H1 (cell line): Measurements from ENCODE around the gene AKAP12. TPM values are rescaled to one million over a fixed set of nuclear protein-coding genes. Genes with fewer than 3 reads are reported as not detected.

ENCODE experiments used
- CTCF ChIA-PET: fragments of 300-600 bp; sonication (Branson Sonifier 250); formaldehyde crosslinking; loops from one replicate; lab custom pipeline; 2021; ENCODE audit not compliant: partially characterized antibody; lab: Charles Lee
- POLR2A ChIA-PET: fragments of 300-600 bp; sonication (Branson Sonifier 250); formaldehyde crosslinking; loops from one replicate; lab custom pipeline; 2021; ENCODE audit warnings: inconsistent platforms; ENCODE audit not compliant: partially characterized antibody; lab: Charles Lee
- DNase-seq, 2 experiments: peaks; one replicate each; pipeline versions ENCODE4 v3.0.0 to v3.0.0-alpha.2; 2010 to 2022; ENCODE audit warnings: low spot score in 2 of 2, low read depth in 1 of 2, mixed read lengths in 1 of 2
- FAIRE-seq: peaks from 2 replicates; lab custom pipeline; 2011; peaks lifted over from hg19 to GRCh38; lab: Jason Lieb, UNC
- H2AFZ ChIP-seq: 2 replicates; pipeline ENCODE4 v1.8.1; 2012; ENCODE audit warnings: low read length, inconsistent platforms
- H2AK5ac ChIP-seq: 2 replicates; pipeline ENCODE4 v1.6.1; 2013; ENCODE audit warnings: low read depth, low read length
- H2BK120ac ChIP-seq: replicated peaks from 2 replicates; pipeline ENCODE3; 2013; ENCODE audit warnings: low read depth, low read length, inconsistent platforms
- H2BK12ac ChIP-seq: 2 replicates; pipeline ENCODE4 v1.6.1; 2013; ENCODE audit warnings: low read depth, low read length
- H2BK15ac ChIP-seq: 2 replicates; pipeline ENCODE4 v1.6.1; 2013; ENCODE audit warnings: low read length
- H2BK20ac ChIP-seq: 2 replicates; pipeline ENCODE4 v1.6.1; 2013; ENCODE audit warnings: low read length
- H2BK5ac ChIP-seq: 2 replicates; pipeline ENCODE4 v1.6.1; 2013; ENCODE audit warnings: low read depth, low read length
- H3K14ac ChIP-seq: 2 replicates; pipeline ENCODE4 v1.6.1; 2013; ENCODE audit warnings: inconsistent platforms; ENCODE audit not compliant: insufficient read length
- H3K18ac ChIP-seq: 2 replicates; pipeline ENCODE4 v1.6.1; 2013; ENCODE audit warnings: low read length; ENCODE audit errors: extremely low read depth
- H3K23ac ChIP-seq: 2 replicates; pipeline ENCODE4 v1.6.1; 2013; ENCODE audit warnings: inconsistent platforms; ENCODE audit not compliant: insufficient read length
- H3K23me2 ChIP-seq: 2 replicates; pipeline ENCODE4 v1.6.1; 2013; ENCODE audit warnings: low read depth, low read length
- H3K27ac ChIP-seq: 2 replicates; pipeline ENCODE4 v1.6.1; 2011; ENCODE audit warnings: low read depth, low read length, inconsistent platforms
- H3K27me3 ChIP-seq, 4 experiments: replicated peaks in 1 of 4; 1 replicate in 1 of 4; 2 replicates in 3 of 4; pipeline versions ENCODE4 v1.6.1 to v1.8.1; 2011 to 2013; ENCODE audit warnings: low read length in 3 of 4, mild to moderate bottlenecking in 3 of 4, inconsistent platforms in 2 of 4, mixed read lengths in 2 of 4, moderate library complexity in 1 of 4; ENCODE audit not compliant: control insufficient read depth in 3 of 4, insufficient read depth in 3 of 4; ENCODE audit errors: extremely low read depth in 1 of 4
- H3K36me3 ChIP-seq, 4 experiments: 2 replicates each; pipeline versions ENCODE4 v1.6.1 to v1.8.1; 2011 to 2013; ENCODE audit warnings: mild to moderate bottlenecking in 4 of 4, low read length in 3 of 4, moderate library complexity in 2 of 4, control low read depth in 1 of 4, inconsistent platforms in 1 of 4; ENCODE audit not compliant: insufficient read depth in 4 of 4, control insufficient read depth in 2 of 4
- H3K4ac ChIP-seq: replicated peaks from 2 replicates; pipeline ENCODE3; 2013; ENCODE audit warnings: low read length, low read depth, mixed read lengths, inconsistent platforms; ENCODE audit not compliant: insufficient read length
- H3K4me1 ChIP-seq, 4 experiments: replicated peaks in 1 of 4; 1 replicate in 1 of 4; 2 replicates in 3 of 4; pipeline versions ENCODE4 v1.6.1 to v1.8.1; 2011 to 2013; ENCODE audit warnings: low read length in 3 of 4, inconsistent platforms in 2 of 4, mixed read lengths in 1 of 4; ENCODE audit not compliant: insufficient read depth in 4 of 4, control insufficient read depth in 3 of 4
- H3K4me2 ChIP-seq, 2 experiments: 2 replicates each; pipeline versions ENCODE4 v1.6.1 to v1.8.1; 2011 to 2013; ENCODE audit warnings: low read depth in 2 of 2, low read length in 2 of 2, control low read depth in 1 of 2, inconsistent platforms in 1 of 2, mild to moderate bottlenecking in 1 of 2; ENCODE audit not compliant: insufficient read depth in 1 of 2
- H3K4me3 ChIP-seq, 4 experiments: fragments of 200-600, 300-600 bp in 1 of 4; sonication (generic), shearing (Covaris generic), sonication (Bioruptor Twin) in 1 of 4; 2 replicates each; pipeline versions ENCODE4 v1.5.1 to v1.8.1; 2011 to 2016; ENCODE audit warnings: low read length in 4 of 4, low read depth in 3 of 4, control low read depth in 2 of 4, inconsistent platforms in 2 of 4, mild to moderate bottlenecking in 2 of 4, mixed read lengths in 1 of 4, moderate library complexity in 1 of 4; ENCODE audit not compliant: insufficient read depth in 2 of 4; ENCODE audit errors: extremely low read depth in 1 of 4
- H3K56ac ChIP-seq: replicated peaks from 2 replicates; pipeline ENCODE3; 2013; ENCODE audit warnings: low read depth, mild to moderate bottlenecking, mixed read lengths, low read length, inconsistent platforms; ENCODE audit not compliant: insufficient read length
- H3K79me1 ChIP-seq: 2 replicates; pipeline ENCODE4 v1.6.1; 2013; ENCODE audit warnings: low read depth, low read length, control low read depth
- H3K79me2 ChIP-seq, 2 experiments: 2 replicates each; pipeline versions ENCODE4 v1.6.1 to v1.8.1; 2012 to 2013; ENCODE audit warnings: low read length in 2 of 2, mild to moderate bottlenecking in 2 of 2, inconsistent platforms in 1 of 2; ENCODE audit not compliant: insufficient read depth in 2 of 2, control insufficient read depth in 1 of 2
- H3K9ac ChIP-seq, 4 experiments: replicated peaks in 1 of 4; 1 replicate in 1 of 4; 2 replicates in 3 of 4; pipeline versions ENCODE4 v1.6.1 to v1.8.1; 2011 to 2013; ENCODE audit warnings: low read depth in 3 of 4, low read length in 3 of 4, control low read depth in 2 of 4, mild to moderate bottlenecking in 2 of 4, moderate library complexity in 2 of 4, inconsistent platforms in 1 of 4; ENCODE audit errors: extremely low read depth in 1 of 4
- H3K9me3 ChIP-seq, 2 experiments: 2 replicates each; pipeline versions ENCODE4 v1.6.1 to v1.8.1; 2012 to 2013; ENCODE audit warnings: mild to moderate bottlenecking in 2 of 2, moderate library complexity in 2 of 2, control low read depth in 1 of 2, inconsistent platforms in 1 of 2, low read depth in 1 of 2, low read length in 1 of 2, mixed read lengths in 1 of 2; ENCODE audit not compliant: insufficient read depth in 2 of 2
- H4K20me1 ChIP-seq, 2 experiments: replicated peaks in 1 of 2; 2 replicates each; pipeline versions ENCODE3 to v1.8.1; 2011 to 2013; ENCODE audit warnings: inconsistent platforms in 2 of 2, low read length in 2 of 2, mild to moderate bottlenecking in 1 of 2; ENCODE audit not compliant: insufficient read depth in 2 of 2, control insufficient read depth in 1 of 2
- H4K5ac ChIP-seq: 2 replicates; pipeline ENCODE4 v1.6.1; 2013; ENCODE audit warnings: low read length, low read depth, mixed read lengths, inconsistent platforms; ENCODE audit not compliant: insufficient read length
- H4K8ac ChIP-seq: 2 replicates; pipeline ENCODE4 v1.8.0; 2013; ENCODE audit warnings: mild to moderate bottlenecking, moderate library complexity, low read length, inconsistent platforms; ENCODE audit not compliant: insufficient read depth; ENCODE audit errors: extremely low read depth
- H4K91ac ChIP-seq: replicated peaks from 2 replicates; pipeline ENCODE3; 2013; ENCODE audit warnings: low read length, mixed read lengths, inconsistent platforms; ENCODE audit not compliant: insufficient read length
- CHD1 ChIP-seq: IDR thresholded peaks from 2 replicates; pipeline ENCODE4 v1.6.1; 2012; ENCODE audit warnings: low read depth, low read length, improper control_type of control experiment
- HDAC6 ChIP-seq: IDR thresholded peaks from one replicate; pipeline ENCODE4 v1.7.1; 2012; ENCODE audit warnings: low read depth, mild to moderate bottlenecking, inconsistent platforms, low read length, moderate library complexity
- NRF1 ChIP-seq: IDR thresholded peaks from 2 replicates; pipeline ENCODE4 v1.6.1; 2011; ENCODE audit warnings: mild to moderate bottlenecking, low read depth, low read length, improper control_type of control experiment
- RFX5 ChIP-seq: IDR thresholded peaks from 2 replicates; pipeline ENCODE4 v1.6.1; 2011; ENCODE audit warnings: low read depth, low read length, improper control_type of control experiment, borderline replicate concordance
- SIN3A ChIP-seq, 2 experiments: IDR thresholded peaks in 1 of 2; conservative IDR thresholded peaks in 1 of 2; 2 replicates each; pipeline ENCODE4 v1.6.1; 2011 to 2012; ENCODE audit warnings: low read length in 2 of 2, improper control_type of control experiment in 1 of 2, low read depth in 1 of 2, mild to moderate bottlenecking in 1 of 2
- WGBS, 2 experiments: shearing (Covaris generic) in 1 of 2; methylation state at CpG; one replicate each; pipeline versions ENCODE4 v1.1.6 to v1.1.7; 2013 to 2015; ENCODE audit warnings: low lambda C conversion rate in 2 of 2, mixed read lengths in 2 of 2, inconsistent platforms in 1 of 2, low coverage in 1 of 2, missing lambda C conversion rate in 1 of 2; ENCODE audit not compliant: insufficient replicate concordance in 2 of 2, insufficient coverage in 1 of 2, insufficient read length in 1 of 2; ENCODE audit errors: extremely low coverage in 1 of 2, missing lambda C conversion rate in 1 of 2; 5-methylcytosine and 5-hydroxymethylcytosine counted together
- polyA plus RNA-seq, 7 experiments: library from polyadenylated mRNA; depleted of rRNA in 3 of 7; stranded (reverse) in 5 of 7; unstranded in 2 of 7; fragments of >200 nt in 5 of 7; fragments of 200-250 nt in 2 of 7; gene quantifications; 1 replicate in 5 of 7; 2 replicates in 1 of 7; 4 replicates in 1 of 7; pipeline versions ENCODE4 v1.2.1 to v1.2.3, GENCODE V29; 2011 to 2013; ENCODE audit warnings: missing spikeins in 2 of 7, mixed read lengths in 2 of 7
- total RNA-seq: library from RNA; stranded (reverse); fragmentation: NEBNext Ultra II Directional; extraction: Animal tissue kit (Norgen Biotek cat#: 25700); gene quantifications from 2 replicates; pipeline ENCODE4 v1.2.1, GENCODE V29; 2021

Gene AKAP12
- total and polyA plus RNA-seq, 2 of the 8 experiments (the other 6 are each of a cell fraction or from before 2014, with no cell fraction given), result 14.6 to 79.2 TPM

DNA sequence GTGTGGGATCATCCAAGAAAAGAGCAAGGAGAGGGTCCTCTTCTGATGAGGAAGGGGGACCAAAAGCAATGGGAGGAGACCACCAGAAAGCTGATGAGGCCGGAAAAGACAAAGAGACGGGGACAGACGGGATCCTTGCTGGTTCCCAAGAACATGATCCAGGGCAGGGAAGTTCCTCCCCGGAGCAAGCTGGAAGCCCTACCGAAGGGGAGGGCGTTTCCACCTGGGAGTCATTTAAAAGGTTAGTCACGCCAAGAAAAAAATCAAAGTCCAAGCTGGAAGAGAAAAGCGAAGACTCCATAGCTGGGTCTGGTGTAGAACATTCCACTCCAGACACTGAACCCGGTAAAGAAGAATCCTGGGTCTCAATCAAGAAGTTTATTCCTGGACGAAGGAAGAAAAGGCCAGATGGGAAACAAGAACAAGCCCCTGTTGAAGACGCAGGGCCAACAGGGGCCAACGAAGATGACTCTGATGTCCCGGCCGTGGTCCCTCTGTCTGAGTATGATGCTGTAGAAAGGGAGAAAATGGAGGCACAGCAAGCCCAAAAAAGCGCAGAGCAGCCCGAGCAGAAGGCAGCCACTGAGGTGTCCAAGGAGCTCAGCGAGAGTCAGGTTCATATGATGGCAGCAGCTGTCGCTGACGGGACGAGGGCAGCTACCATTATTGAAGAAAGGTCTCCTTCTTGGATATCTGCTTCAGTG, 110.8 kb downstream of the AKAP12 start:
- no peak overlapping the region for H4K5ac ChIP-seq
- H2BK120ac ChIP-seq, result no peak overlapping the region
- no peak for TF ChIP-seq NRF1
- no peak for TF ChIP-seq RFX5
- TF ChIP-seq HDAC6, result no peak
- no peak for TF ChIP-seq CHD1
- no peak for TF ChIP-seq SIN3A (conservative IDR thresholded peaks at IDR 0.05 in 1 of 2, IDR thresholded peaks at IDR 0.05 in 1 of 2; ENCODE audit: low read depth in 1 of 2, low read length in 2 of 2)
- no peak overlapping the region for H2BK15ac ChIP-seq
- no peaks in the 10 kb centered on the region for H3K27me3 ChIP-seq
- no peaks in the 10 kb centered on the region; the same call in 1 of the 2 replicates for H3K23me2 ChIP-seq
- H3K56ac ChIP-seq, result no peak overlapping the region
- no peak overlapping the region for H3K4me3 ChIP-seq
- DNase-seq (no peak), FAIRE-seq (no peak)
- H3K36me3 ChIP-seq, result no peaks in the 10 kb centered on the region
- no peak overlapping the region for H3K14ac ChIP-seq
- POLR2A ChIA-PET, result interaction anchor here (0.9 kb wide), 1 partner anchor 39 kb away, joined by 3 read pairs; no protein-coding TSS in a partner anchor
- no peak overlapping the region for H4K91ac ChIP-seq
- CTCF ChIA-PET, result interaction anchor here (0.9 to 1.0 kb wide), 4 partner anchors 20 to 336 kb away, joined by 3 read pairs; no protein-coding TSS in a partner anchor
- H2BK20ac ChIP-seq, result no peak overlapping the region
- H3K9me3 ChIP-seq, result no peaks in the 10 kb centered on the region
- H3K23ac ChIP-seq, result no peak overlapping the region
- H3K4ac ChIP-seq, result no peak overlapping the region
- H3K18ac ChIP-seq, result no peak overlapping the region
- no peaks in the 10 kb centered on the region for H3K79me1 ChIP-seq
- no peak overlapping the region for H2BK12ac ChIP-seq
- H3K4me2 ChIP-seq, result no peak overlapping the region
- H2AK5ac ChIP-seq, result no peak overlapping the region
- 93% methylated on average over 20 of the region's 20 CpGs; no CpG with 5 or more reads in 1 of the 2 experiments for WGBS, 2 experiments
- H4K20me1 ChIP-seq, result peaks cover 0 to 2% of the 10 kb centered on the region in 2 experiments
- no peaks in the 10 kb centered on the region for H3K79me2 ChIP-seq
- H2BK5ac ChIP-seq, result no peak overlapping the region
- no peak overlapping the region for H3K27ac ChIP-seq
- no peak overlapping the region for H3K9ac ChIP-seq
- no peak overlapping the region for H4K8ac ChIP-seq
- no peak overlapping the region for H2AFZ ChIP-seq
- no peaks in the 10 kb centered on the region for H3K4me1 ChIP-seq
